ENCODE results near the gene SQSTM1.
"Not testable (repeated sequence)": the region's sequence is repeated elsewhere in the genome, so short reads cannot be mapped to it uniquely, and the experiment has no call there.

SQSTM1 gene

DNA sequence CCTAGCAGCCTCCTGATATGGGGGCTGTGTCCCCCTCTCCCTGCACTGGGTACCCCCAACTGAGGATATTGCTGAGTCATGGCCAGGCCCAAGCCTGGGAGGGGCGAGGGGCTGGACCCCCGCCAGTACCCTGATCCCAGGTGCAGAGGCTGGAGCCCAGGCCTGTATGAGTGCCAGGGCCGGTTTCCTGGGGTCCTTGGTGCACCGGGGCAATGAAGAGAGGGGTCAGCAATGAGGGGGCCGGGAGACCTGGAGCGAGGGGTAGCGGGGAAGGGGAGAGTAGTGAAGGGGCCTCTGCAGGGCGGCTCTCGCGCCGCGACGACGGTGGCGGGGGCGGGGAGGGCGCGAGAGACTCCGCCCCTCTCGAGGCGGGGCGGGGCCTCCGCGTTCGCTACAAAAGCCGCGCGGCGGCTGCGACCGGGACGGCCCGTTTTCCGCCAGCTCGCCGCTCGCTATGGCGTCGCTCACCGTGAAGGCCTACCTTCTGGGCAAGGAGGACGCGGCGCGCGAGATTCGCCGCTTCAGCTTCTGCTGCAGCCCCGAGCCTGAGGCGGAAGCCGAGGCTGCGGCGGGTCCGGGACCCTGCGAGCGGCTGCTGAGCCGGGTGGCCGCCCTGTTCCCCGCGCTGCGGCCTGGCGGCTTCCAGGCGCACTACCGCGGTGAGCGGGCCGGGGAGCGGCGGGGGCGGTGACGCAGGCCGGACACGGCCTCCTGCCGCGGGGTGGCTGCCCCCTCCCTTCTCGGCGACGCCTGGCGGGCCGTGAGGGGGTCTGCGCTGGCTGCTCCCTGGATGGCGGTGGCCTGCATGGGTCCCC lies at the start of gene SQSTM1:
SQSTM1 (plus strand) TSS at position 423 of the 815 bp plus-strand sequence; CDS start at position 455, 32 bp downstream.
- H3K4me3 ChIP-seq (ENCODE audit: low read length), result peak within 1 kb of the TSS; percentile 94
- no peak for TF ChIP-seq ZNF274 (IDR thresholded peaks at IDR 0.05; ENCODE audit: low read depth, low read length)

- no peak overlapping the region for H3K4me3 ChIP-seq (ENCODE audit: low read length)
- TF ChIP-seq ZNF274 (IDR thresholded peaks at IDR 0.05; ENCODE audit: low read depth, low read length), result no peak
Observed at GRCh38 chr5:179771311-179771895, 49.3 kb upstream of the SQSTM1 start.

- no peak for TF ChIP-seq ZNF274 (IDR thresholded peaks at IDR 0.05; ENCODE audit: low read depth, low read length)
Observed at GRCh38 chr5:179772351-179772750, 48.4 kb upstream of the SQSTM1 start.

DNA sequence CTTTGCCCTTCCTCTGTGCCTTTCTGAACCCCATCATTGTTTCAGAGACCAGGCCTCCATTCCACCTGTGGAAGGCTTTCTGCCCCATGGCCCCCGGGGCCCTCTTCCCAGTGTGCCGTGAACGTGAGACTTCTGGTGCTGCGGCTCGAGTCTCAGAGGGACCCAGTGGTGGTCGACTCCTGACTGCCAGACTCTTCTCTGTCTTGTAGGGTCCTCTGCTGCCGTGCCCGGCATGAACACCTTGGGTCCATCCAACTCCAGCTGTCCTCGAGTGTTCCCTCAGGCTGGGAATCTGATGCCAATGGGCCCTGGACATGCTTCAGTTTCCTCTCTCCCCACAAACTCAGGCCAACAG lies 47.0 kb upstream of the SQSTM1 start:
- no peak for TF ChIP-seq ZNF274 (IDR thresholded peaks at IDR 0.05; ENCODE audit: low read depth, low read length)
- no peak overlapping the region for H3K4me3 ChIP-seq (ENCODE audit: low read length)

More at GRCh38 chr5:179772351-179772750, 48.4 kb upstream of the SQSTM1 start:
- no peak overlapping the region for H3K4me3 ChIP-seq (ENCODE audit: low read length)

DNA sequence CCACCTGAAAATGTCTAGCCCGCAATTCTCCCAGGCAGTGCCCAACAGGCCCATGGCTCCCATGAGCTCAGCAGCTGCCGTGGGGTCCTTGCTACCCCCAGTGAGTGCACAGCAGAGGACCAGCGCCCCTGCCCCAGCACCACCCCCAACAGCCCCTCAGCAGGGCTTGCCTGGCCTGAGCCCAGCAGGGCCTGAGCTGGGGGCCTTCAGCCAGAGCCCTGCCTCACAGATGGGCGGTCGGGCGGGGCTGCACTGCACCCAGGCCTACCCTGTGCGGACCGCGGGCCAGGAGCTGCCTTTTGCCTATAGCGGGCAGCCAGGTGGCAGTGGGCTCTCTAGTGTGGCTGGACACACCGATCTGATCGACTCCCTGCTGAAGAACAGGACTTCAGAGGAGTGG lies 46.3 kb upstream of the SQSTM1 start:
- H3K4me3 ChIP-seq (ENCODE audit: low read length), result no peak overlapping the region
- TF ChIP-seq ZNF274 (IDR thresholded peaks at IDR 0.05; ENCODE audit: low read depth, low read length), result no peak

DNA sequence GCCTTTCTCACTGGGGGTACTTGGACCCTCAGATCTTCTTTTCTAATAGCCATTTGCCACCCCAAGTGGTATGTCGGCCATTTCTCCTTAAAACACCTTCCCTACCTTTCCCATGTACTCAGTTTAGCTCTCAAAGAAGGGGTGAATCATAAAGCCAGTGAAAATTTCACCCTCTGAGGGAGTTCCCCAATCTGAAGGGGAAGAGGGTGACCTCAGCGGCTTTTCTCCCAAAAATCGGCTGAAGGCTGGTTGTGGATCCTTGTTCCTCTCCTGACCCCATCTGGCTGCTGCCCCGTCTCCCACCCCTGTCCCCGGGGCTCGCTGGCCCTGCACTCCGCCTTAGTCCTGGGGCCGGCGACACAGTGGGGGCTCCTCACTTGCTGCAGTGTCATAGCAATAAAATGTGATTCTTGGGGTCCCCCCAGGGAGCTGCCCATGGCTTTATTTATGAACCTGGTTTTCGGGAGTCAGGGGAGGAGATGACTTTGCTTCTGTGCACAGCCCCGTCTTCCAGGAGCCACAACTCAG lies 44.2 kb upstream of the SQSTM1 start:
- TF ChIP-seq ZNF274 (IDR thresholded peaks at IDR 0.05; ENCODE audit: low read depth, low read length), result no peak
- no peak overlapping the region for H3K4me3 ChIP-seq (ENCODE audit: low read length)

DNA sequence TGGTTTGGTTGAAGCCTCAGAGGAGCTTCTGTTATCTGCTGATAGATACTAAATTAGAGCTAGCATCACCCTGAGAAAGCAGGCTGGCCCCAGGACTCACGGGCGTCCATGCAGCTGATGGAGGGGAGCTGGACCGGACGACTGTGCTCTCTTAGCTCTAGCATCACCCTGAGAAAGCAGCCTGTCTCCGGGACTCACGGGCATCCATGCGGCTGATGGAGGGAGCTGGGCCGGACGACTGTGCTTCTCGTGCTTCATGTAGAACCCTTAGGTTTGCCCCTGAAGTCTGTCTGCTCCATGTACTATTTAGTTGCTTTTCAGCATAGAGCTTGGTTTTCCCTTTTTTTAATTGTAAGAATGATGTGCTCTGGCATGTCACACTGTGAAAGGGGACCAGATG lies 43.2 kb upstream of the SQSTM1 start:
- no peak overlapping the region for H3K4me3 ChIP-seq (ENCODE audit: low read length)
- no peak for TF ChIP-seq ZNF274 (IDR thresholded peaks at IDR 0.05; ENCODE audit: low read depth, low read length)

DNA sequence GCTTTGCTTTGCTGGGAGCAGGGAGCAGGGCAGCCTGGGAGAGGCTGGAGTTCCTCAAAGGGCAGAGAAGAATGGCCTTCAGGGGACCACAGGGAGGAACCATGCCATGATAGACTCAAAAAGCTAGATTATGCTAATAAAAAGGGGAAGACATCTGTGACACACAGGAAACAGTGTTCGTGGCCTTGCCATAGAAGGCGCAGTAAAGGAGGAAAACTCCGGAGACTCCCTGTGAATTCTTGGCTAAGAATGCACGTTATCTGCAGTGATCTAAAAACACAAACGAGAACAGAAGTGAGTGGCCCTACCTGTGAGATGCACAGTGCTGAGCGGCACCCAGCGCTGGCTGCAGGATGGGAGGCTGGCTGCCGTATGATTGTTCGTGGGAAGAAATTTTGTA lies 42.8 kb upstream of the SQSTM1 start:
- TF ChIP-seq ZNF274 (IDR thresholded peaks at IDR 0.05; ENCODE audit: low read depth, low read length), result no peak
- H3K4me3 ChIP-seq (ENCODE audit: low read length), result no peak overlapping the region

- H3K4me3 ChIP-seq (ENCODE audit: low read length), result no peak overlapping the region
- no peak for TF ChIP-seq ZNF274 (IDR thresholded peaks at IDR 0.05; ENCODE audit: low read depth, low read length)
Observed at GRCh38 chr5:179778591-179778990, 42.1 kb upstream of the SQSTM1 start.

GRCh38 chr5:179779826-179780225 lies 40.9 kb upstream of the SQSTM1 start:
- no peak for TF ChIP-seq ZNF274 (IDR thresholded peaks at IDR 0.05; ENCODE audit: low read depth, low read length)
- no peak overlapping the region for H3K4me3 ChIP-seq (ENCODE audit: low read length)

DNA sequence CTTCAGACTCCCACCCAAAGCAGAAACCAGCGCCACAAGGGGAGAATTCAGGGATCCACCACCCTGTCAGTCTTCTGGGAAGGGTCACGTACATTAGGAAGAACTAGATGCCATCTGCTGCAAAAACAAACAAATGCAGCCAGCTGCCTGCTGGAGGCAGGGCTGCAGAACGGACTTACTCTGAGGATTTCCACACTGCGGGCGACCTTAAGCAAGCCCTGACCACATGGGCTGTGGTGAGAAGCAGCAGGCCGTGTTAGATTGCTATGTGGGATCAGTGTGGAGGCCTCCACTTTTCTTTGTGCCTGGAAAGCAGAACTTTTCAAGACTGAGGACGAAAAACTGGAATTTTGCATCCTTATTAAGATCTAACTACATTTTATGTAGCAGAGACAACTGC lies 40.3 kb upstream of the SQSTM1 start:
- no peak for TF ChIP-seq ZNF274 (IDR thresholded peaks at IDR 0.05; ENCODE audit: low read depth, low read length)
- no peak overlapping the region for H3K4me3 ChIP-seq (ENCODE audit: low read length)

DNA sequence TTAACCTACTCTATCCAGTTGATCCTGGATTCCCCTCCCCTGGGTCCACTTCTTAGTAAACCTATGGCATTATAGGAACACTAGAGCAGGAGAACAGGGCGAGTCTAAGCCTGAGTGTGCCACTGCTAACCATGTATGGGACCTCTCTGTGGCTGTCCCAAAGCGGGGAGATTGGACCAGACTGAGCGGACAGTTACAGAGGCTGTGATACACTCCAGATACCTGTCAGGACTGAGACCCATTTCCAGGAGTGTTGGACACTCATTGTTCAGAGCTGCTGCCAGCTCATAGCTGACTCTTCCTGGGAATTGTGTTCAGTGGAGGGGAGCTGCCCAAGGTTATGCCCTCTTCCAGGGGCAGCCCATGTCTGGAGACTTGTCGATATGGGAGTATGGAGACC lies 38.9 kb upstream of the SQSTM1 start:
- no peak overlapping the region for H3K4me3 ChIP-seq (ENCODE audit: low read length)
- TF ChIP-seq ZNF274 (IDR thresholded peaks at IDR 0.05; ENCODE audit: low read depth, low read length), result no peak

GRCh38 chr5:179783128-179783527 lies 37.6 kb upstream of the SQSTM1 start:
- no peak for TF ChIP-seq ZNF274 (IDR thresholded peaks at IDR 0.05; ENCODE audit: low read depth, low read length)

GRCh38 chr5:179786861-179787260 lies 33.8 kb upstream of the SQSTM1 start:
- TF ChIP-seq ZNF274 (IDR thresholded peaks at IDR 0.05; ENCODE audit: low read depth, low read length), result no peak

More at GRCh38 chr5:179783128-179783527, 37.6 kb upstream of the SQSTM1 start:
- H3K4me3 ChIP-seq (ENCODE audit: low read length), result no peak overlapping the region

DNA sequence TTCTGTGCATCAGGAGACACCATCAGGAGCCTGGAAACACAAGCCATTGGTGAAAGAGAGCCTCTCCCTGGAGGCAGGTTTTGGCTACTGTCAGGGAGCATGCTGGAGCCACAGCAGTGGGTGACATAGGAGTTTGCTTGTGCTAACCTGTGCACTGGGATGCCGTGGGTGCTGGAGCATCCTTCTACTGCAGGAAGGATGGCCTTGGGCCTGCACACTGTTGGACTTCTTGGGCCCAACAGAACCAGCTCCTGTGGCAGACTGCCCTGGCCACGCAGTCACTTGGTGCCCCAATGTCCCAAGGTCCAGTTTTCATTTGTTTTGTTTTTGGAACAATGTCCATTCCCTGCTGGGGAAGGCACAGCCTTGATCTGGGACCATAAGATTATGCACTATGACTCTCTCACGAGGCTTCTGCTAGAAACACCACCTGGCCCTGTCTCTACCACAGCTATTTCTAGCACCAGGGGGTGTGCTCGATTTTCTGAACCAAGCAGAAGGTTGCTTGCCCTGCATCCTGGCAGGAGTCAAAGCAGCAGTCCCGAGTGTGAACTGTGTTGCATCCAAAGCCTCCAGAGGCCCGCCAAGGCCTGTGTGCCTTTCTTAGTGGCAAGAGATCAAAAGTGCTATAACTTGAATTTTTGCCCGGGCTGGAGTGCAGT lies 32.4 kb upstream of the SQSTM1 start:
- H3K4me3 ChIP-seq (ENCODE audit: low read length), result no peak overlapping the region
- no peak for TF ChIP-seq ZNF274 (IDR thresholded peaks at IDR 0.05; ENCODE audit: low read depth, low read length)

More at GRCh38 chr5:179786861-179787260, 33.8 kb upstream of the SQSTM1 start:
- no peak overlapping the region for H3K4me3 ChIP-seq (ENCODE audit: low read length)

DNA sequence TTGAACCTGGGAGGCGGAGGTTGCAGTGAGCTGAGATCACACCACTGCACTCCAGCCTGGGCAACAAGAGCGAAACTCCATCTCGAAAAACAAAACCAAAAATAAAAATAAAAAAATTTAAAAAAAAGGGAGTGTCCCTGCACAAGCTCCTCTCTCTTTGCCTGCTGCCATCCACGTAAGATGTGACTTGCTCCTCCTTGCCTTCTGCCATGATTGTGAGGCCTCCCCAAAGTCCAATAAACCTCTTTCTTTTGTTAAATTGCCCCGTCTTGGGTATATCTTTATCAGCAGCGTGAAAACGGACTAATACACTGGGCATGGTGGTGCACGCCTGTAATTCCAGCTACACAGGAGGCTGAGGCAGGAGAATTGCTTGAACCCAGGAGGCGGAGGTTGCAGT lies 31.4 kb upstream of the SQSTM1 start:
- not testable (repeated sequence) for H3K4me3 ChIP-seq (ENCODE audit: low read length)
